Activated gamma-delta T cell treated with Interleukin-2 at 50 U/mL for 16 hours (primary cell): ENCODE data around the gene FAM118A.
"Not testable (repeated sequence)": the region's sequence is repeated elsewhere in the genome, so short reads cannot be mapped to it uniquely, and the experiment has no call there.

Experiments used
- DNase-seq: peaks from one replicate; pipeline ENCODE4 v3.0.0-alpha.2; 2020

The FAM118A gene

DNA sequence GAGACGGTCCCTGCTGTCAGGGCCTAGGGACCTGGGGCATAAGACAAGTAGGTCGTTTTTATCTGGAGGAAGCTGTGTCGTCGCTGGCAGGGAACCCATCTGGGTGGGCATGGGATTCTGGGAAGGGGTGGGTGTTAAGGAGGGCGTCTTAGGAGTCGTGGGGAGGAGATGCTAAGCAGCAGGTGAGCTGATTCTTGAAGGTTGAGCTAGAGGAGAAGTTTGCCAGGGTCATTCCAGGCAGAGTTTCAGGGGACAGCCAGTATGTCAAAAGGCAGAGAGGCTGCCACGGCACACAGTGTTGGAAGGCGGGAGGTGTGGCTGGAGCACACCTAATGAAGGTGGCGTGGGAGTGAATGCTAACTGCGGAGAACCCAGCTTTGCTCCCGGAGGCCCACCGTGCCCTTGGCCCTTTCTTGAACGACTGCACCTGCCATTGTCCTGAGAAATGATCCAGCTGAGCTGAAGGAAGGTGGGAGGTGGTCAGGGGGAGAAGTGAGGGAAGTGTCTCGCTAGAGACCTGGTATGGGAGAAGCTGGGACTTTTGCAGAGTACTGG, 1.3 kb downstream of the FAM118A start:
- DNase-seq = no peak

DNA sequence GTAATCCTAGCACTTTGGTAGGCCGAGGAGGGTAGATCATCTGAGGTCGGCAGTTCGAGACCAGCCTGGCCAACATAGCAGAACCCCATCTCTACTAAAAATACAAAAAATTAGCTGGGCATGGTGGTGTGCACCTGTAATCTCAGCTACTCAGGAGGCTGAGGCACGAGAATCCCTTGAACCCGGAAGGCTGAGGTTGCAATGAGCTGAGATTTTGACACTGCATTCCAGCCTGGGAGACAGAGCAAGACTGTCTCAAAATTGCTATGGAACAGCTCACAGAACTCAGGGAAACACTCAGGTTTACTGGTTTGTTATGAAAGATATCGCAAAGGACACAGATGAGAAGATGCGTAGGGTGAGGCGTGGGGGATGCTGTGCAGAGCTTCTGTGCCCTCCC, 2.7 kb downstream of the FAM118A start:
- DNase-seq = no peak

DNA sequence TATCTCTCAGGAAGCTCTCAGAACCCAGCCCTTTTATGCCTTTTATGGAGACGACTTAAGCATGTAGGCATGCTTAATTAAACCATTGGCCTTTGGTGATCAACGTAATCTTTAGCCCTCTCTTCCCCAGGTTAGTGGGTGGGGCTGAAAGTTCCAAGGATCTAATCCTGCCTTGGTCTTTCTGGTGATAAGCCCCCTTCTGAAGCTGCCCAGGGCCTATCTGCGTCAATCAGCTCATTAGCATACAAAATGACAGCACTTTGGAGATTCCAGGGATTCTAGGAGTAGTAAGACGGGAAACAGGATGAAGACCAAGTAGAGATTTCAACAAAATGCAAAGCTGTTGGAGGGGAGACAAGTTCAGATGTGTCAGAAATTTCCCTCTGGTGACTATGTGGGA, 3.1 kb downstream of the FAM118A start:
- no peak for DNase-seq

DNA sequence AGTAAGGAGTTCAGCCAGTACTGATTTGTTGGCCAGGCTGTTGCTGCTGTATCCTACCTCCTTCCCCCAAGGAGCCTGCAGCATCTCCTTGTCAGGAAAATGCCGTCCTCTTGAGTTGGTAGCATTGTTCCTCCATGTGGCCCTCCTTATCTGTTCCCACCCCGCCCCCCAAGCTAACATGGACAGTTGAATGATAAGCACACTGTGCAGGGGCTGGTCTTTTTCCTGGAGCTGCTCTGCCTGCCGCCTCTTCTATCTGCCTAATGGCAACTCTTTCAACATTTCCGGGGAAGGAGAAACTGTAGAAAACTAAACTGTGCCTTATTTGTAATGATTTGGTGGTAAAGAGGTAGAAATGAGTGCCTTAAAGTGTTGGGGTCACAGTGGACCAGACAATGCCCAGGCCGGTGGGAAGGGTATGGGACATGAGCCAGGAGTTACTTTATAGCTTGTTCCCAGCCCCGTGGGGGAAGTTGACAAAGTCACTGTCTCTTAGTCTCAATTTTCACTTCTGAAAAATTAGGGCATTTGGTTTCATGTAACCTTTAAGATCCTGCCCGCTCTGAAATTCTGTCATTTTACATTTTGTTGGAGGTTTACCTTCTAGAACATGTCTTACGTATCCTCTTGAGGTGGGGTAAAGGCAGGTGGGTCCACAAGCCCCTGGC, 4.5 kb downstream of the FAM118A start:
- no peak for DNase-seq

DNA sequence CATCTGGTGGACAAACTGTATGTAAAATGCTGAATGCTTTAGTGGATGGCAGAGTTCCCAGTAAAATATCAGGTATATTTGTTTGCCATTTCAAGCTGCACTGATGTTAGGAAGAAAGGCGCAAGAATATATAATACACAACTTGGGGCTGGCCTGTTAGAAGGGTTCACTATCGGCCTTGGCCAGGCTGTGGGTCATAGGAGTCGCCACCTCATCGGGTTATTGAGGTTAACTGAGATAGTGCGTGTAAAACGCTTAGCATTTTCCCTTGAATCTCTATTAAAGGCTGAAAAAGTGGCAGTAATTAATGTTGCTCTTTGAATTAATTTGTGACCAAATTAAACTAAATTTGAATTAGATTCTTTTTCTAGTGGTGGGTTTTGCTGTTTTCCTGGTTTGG, 5.1 kb downstream of the FAM118A start:
- no peak for DNase-seq

DNA sequence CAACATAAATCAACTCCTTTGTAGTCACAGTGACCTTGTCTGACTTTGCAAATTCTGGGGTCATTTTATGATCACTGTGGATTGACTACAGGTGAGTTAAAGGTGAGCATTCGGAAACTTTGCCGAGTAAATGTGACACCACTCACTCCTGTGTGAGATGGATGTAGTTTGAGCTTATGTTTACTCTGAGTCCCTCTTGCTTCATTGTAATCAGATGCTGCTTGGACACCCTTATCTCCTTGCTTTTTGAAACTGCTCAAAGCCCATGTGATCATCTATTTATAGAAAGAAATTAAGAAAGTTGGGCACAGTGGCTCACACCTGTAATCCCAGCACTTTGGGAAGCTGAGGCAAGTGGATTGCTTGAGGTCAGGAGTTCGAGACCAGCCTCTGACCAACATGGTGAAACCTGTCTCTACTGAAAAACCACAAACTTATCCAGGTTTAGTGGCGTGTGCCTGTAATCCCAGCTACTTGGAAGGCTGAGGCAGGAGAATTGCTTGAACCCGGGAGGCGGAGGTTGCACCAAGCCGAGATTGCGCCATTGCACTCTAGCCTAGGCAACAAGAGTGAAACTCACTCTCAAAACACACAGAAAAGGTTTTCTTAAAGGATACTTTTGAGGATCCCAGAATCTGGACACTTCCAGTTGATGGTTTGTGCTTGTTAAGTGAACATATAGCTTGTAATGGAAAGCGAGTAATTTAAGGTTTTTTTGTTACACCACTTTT, 7.2 kb downstream of the FAM118A start:
- DNase-seq = no peak

DNA sequence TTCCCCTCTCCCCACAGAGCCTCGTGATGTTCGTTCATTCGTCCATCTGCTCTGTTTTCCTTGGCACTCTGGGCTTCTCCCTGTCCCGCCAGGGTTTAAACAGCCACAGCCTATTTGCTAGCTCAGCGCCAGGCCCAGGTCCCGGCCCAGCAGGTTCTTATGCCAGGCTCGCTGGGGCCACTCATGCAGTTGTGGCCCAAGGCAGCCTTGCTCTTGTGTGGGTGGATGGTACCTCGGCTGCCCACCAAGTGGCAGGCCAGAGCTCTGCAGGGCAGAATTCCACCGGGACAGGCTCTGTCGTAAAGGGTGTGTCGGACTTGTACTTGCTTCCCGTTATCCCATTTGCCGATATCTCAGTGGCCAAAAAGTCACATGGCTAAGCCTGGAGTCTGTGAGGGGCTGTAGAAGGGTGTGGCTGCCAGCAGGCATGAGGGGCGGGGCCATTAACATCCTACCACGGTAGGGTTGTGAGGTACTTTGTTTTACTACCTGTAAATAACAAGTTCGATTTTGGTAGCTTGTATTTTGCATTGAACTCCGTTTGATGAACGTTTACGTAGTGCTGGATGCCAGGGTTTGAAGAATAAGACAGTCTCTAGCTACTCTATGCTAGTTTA, 7.9 kb downstream of the FAM118A start:
- DNase-seq = no peak

DNA sequence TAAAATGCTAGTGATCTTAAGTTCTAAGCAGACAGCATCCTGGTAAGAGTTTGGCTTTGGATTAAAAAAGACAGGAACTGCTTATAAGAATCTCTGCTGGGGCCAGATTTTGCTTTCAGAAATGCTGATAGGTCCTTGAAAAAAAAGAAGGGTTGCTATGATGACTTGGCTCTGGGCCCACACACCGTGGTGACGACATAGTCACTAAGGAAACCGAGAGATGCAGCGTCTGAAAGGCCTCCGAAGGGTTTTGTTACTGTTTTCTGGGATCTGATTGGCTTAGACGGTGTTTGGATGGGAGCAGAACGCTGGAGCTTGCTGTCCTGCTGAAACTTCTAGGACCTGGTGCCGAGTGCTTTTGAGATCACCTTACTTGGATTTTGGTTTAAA, 8.4 kb downstream of the FAM118A start:
- DNase-seq = peak; percentile 86

DNA sequence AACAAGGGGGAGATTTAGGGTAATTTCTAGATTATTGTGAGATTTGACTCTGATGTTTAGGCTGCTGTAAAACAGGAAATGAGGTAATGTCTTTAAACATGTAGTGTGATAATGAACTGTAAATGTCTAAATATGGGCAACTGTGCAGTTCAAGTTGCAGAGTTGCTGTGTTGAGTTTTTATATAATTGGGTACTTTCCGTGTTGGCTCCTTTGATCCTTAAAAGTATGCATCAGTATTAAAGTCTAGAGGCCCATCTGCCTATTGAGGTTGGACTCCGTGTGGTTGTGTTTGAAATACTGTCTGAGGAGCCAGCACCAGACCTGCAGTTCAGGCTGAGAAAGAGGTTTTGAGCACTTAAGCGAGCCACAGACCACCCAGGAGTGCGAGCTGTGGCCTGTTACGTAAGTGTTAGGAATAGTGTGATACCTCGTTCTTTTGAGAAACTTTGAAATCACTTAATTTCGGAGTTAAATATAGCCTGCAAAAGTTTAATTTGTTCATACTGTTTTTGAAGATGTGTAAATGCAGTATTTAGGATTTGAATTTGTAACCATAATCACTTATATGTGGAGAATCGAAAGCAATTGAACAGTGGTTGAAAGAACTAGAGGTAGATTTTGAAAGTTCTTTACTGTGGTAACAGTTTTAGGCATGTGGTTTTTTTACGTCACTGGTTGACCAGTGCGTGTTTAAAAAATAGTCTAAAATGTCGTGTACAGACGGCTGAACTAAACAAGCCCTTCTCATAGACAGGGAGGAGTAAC, 9.0 kb downstream of the FAM118A start:
- peak; percentile 52 for DNase-seq

DNA sequence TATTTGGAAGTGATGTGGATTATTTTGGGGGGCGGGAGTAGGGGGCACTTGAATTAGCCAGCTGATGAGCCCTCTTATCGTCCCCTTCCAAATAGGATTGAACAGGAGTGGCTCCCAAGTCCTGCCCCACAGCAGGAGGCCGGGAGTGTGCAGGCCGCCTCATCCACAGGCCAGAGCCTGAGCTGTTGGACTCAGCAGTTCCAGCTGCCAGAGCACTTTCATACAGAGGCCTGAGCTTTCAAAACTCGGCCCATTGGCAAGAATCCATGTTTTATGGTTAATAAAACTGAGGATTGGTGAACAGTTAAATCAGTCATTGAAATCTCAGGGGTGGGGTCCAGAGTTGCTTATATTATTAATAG, 9.6 kb downstream of the FAM118A start:
- DNase-seq = no peak

DNA sequence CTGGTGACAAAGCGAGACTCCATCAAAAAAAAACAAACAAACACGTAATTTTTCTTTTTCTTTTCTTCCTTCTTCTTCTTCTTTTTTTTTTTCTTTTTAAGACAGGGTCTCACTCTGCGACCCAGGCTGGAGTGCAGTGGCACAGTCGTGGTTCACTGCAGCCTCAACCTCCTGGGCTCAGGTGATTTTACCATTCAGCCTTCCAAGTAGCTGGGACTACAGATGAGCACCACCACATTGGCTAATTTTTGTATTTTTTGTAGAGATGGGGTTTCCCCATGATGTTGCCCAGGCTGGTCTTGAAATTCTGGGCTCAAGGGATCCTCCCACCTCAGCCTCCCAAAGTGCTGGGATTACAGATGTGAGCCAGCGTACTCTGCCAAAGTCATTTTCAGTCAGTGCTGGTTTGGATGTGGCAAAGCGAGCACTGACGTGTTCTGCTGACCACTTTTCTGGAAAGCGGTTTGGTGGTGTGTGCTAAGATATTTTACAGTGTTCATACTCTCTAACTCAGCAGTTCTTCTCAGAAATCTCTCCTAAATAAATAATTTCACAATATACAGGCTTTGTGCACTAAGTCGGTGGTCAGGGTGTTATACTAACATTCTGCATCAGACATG, 10.7 kb downstream of the FAM118A start:
- DNase-seq = no peak

DNA sequence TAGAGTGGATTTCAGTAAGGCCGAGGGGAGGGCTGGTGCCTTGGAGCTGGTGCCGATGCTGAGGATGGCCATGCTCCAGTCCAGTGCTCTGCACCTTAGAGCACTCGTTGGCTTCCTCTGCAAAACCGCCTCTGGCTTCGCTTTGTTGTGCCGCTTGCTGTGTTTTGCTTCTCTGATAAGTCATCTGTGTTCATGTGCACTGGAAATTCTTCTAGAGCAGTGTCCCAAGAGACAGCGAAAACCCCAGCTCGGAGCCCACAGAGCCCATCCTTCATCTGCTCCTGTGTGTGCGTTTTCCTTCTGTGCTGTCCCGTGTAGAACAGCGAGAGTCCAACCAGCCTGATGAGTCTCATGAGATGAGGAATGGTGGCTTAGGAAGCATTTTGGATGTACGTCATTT, 12.1 kb downstream of the FAM118A start:
- DNase-seq = no peak

DNA sequence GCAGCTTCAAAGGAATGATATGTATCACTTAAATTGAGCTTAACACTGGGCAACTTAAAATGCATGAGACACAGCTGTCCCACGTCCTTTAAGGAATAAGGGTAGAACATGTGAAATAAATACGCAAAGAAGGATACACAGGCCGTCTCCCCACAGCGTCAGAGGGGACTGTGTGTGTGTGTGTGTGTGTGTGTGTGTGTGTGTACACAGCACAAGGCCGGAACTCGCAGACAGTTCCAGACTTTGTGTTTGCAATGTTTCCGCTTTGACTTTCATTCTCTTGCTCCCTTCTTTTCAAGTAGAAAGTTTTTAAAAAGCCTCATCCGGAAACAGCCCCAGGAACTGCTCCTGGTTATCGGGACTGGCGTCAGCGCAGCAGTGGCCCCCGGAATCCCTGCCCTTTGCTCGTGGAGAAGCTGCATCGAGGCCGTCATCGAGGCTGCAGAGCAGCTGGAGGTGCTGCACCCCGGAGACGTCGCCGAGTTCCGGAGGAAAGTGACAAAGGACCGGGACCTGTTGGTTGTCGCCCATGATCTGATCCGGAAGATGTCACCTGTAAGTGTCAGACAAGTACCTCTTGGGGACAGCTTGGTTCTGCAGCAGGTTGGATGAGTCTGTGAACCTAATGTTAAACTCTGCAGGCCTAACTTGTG, 13.3 kb downstream of the FAM118A start:
- DNase-seq = no peak

DNA sequence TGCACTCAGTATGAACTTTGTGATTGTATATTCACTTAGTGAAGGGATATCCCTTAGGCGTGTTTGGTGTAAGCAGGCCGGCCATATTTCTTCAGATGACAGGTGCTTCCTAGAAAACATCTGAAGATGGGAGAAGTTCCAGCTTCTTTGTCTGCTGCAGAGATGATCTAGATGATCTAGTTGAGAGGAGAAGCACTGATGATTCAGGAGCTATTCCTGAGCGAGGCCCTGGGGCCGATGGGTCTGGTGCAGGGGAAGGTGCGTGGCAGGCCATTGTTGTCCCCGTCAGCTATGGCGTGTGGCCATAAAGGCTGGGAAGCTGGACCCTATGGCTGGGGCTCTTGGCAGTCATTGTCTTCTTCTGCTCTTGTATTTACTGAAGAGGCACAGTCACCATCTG, 14.0 kb downstream of the FAM118A start:
- DNase-seq = no peak

DNA sequence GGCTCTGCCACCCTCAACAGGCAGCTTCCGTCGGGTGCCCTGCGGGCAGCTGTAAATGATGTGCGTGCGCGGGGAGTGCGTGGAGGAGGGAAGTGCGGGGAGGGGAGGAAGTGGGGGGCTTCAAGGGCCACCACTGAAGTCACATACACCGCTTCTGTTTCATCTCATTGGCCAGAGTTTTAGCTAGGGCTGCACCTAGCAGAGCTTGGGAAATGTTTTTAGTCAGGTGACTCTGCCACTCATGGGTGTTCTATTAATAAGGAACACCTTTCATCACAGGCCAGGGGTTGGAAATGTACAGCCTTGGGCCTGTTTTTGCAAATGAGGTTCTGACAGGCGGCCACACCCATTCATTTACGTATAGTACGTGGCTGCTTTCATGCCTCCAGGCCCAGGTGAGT, 14.6 kb downstream of the FAM118A start:
- DNase-seq = no peak

DNA sequence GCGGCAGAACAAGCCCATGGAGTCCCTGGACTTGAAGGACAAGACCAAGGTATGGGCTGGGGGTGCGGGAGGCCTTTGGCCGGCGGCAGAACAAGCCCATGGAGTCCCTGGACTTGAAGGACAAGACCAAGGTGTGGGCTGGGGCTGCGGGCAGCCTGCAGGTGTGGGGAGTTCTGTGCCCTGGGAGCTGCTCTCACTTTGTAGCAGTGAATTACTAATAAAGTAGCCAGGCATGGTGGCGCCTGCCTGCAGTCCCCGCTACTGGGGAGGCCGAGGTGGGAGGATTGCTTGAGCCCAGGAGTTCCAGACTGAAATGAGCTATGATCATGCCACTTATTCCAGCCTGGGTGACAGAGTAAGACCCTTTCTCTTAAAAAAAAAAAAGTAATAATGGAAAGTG, 18.5 kb downstream of the FAM118A start:
- not testable (repeated sequence) for DNase-seq

DNA sequence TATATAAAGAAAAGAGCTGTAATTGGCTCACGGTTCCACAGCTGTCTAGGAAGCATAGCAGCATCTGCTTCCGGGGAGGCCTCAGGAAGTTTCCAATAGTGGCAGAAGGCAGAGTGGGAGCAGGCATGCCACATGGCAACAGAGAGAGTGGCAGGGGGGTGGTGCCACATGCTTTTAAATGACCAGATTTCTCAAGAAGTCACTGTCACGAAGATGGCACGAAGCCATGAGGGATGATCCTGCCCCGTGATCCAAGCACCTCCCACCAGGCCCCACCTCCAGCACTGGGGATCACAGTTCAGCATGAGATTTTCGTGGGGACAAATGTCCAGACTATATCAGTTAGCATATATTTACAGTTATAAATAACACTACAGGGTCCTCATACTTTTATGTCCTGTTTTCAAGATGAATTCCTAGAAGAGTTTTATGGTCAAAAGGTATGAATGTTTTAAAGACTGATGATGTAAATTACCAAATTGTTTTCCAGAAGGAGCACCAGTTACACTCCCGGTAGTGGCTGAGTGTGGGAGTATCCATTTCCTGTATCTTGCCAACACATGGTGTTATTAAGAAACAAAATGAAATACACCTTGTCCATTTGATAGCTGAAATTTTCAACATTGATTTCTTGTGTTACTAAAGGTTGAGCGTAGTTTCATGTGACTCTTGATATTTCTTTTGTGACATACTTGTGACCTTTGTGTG, 19.2 kb downstream of the FAM118A start:
- DNase-seq = no peak

DNA sequence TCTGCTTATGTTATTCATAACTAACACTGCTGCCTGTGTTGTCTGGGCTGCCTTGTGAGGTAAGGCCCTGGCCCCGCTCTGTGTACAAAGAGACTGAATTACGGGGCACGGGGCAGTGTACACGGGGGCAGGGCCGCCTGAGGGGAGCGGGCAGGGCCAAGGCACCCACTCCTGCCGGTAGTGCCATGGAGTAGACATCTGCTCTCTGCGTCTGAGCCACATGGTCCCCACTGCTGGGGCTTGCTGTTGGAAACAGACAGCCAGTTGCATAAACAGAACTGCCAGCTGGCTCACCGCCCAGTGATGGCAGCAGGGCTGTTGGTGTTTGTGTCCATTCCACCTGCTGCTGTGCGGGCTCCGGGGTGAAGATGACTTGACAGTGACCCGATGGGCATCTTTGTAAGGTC, 19.8 kb downstream of the FAM118A start:
- no peak for DNase-seq

DNA sequence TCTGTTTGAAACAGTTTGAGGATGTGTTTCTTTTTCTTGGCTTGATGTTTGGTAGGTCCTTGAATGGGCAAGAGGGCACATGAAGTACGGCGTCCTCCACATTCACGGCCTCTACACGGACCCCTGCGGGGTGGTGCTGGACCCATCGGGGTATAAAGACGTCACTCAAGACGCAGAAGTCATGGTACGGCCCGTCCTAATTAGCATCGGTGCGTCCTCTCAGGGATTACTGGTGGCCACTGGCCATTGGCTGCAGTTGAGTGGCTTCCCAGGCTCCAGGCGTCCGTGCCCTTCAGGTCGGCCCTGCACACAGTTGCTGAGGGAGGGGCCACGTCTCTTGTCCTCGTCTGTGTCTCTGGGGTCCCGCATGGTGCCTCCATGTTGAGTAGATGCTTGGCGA, 20.8 kb downstream of the FAM118A start:
- no peak for DNase-seq

DNA sequence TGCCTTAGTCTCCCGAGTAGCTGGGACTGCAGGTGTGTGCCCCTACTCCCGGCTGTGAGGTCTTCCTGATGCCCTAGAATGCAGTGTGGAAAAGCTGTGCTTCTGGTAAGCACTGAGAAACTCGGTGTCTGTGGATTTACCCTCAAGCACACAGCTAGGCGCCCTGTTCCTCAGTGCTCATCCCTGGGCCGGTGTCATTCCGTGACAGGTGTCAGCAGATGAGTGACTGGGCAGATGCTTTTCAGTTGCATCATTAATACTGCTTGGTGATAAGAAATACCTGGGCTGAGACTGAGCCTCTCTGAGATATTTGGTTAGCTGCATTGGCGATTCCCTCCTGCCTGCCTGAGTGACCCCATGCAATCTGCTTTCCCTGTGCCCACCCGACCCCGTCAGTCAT, 21.8 kb downstream of the FAM118A start:
- DNase-seq = no peak

DNA sequence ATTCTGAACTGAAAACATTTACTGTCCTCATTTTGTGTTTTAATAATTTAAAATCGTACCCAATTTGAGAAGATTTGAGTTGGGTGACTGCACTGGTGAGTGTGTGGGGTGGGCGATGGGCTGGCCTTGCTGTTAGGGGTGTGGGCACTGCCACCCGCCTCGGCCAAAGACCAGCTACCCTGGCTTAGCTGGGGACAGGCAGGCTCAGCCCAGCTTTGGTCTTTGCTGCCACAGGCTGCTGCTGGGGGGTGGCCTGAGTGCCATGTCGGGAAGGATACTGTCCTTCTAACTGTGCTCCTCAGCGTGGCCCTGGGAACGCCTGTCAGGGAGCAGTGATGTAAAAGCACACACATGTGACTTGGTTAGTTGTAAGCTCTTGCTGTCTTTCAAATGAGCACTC, 22.3 kb downstream of the FAM118A start:
- no peak for DNase-seq

DNA sequence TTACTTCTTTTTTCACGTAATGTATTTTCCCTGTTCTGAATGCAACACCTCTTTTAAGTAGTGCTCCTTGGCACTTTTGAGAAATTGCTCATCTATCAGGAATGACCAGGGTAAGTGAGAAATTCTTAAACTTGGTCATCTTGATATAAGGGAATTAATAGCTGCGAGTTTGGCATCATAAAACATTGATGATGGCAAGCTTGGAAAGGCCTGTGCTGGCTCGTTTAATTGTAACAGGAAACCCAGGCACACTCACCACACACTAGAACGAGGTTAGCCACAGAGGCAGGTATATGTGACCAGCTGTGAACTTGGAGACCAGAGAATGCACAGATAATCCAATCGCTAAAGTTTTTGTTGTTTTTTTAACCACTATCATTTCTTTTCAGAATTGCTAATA, 24.3 kb downstream of the FAM118A start:
- DNase-seq = no peak
